ENCODE results near the gene PLBD2. TPM values are rescaled to one million over a fixed set of nuclear protein-coding genes. Genes with fewer than 3 reads are reported as not detected.
"Not testable (repeated sequence)": the region's sequence is repeated elsewhere in the genome, so short reads cannot be mapped to it uniquely, and the experiment has no call there.

Gene PLBD2
- total RNA-seq, 2 experiments from 2014 or later, result 11.1 to 12.0 TPM

- Mint-ChIP-seq H3K4me3 (no peak overlapping the region), H3K9me3 (ENCODE audit: insufficient read depth) (no peaks in the 10 kb centered on the region), H3K27me3 (ENCODE audit: low read depth) (peaks cover 9% of the 10 kb centered on the region), H3K27ac (no peak overlapping the region), H3K36me3 (ENCODE audit: low read depth) (no peaks in the 10 kb centered on the region), H3K4me1 (ENCODE audit: low read depth) (peaks cover 2% of the 10 kb centered on the region)
- ChIA-PET POLR2A (no interaction called here), CTCF (no interaction called here)
- DNase-seq (no peak), ATAC-seq (no peak)
These were observed 18.3 kb upstream of the PLBD2 start for GRCh38 chr12:113340061-113340460.

- ATAC-seq (no peak), DNase-seq (no peak)
- no peaks in the 10 kb centered on the region for H3K4me1 Mint-ChIP-seq (ENCODE audit: low read depth)
- no peak overlapping the region for H3K4me3 Mint-ChIP-seq
- no peak overlapping the region for H3K27ac Mint-ChIP-seq
- H3K9me3 Mint-ChIP-seq (ENCODE audit: insufficient read depth), result no peaks in the 10 kb centered on the region
- POLR2A ChIA-PET, result no interaction called here
- CTCF ChIA-PET, result no interaction called here
- no peaks in the 10 kb centered on the region for H3K36me3 Mint-ChIP-seq (ENCODE audit: low read depth)
- H3K27me3 Mint-ChIP-seq (ENCODE audit: low read depth), result peaks cover 9% of the 10 kb centered on the region
These were observed 16.9 kb upstream of the PLBD2 start for GRCh38 chr12:113341535-113341934.

- no peak for ATAC-seq
- Mint-ChIP-seq H3K4me1 (ENCODE audit: low read depth) (no peaks in the 10 kb centered on the region), H3K4me3 (no peak overlapping the region), H3K27me3 (ENCODE audit: low read depth) (peaks cover 9% of the 10 kb centered on the region), H3K27ac (no peak overlapping the region), H3K36me3 (ENCODE audit: low read depth) (no peaks in the 10 kb centered on the region), H3K9me3 (ENCODE audit: insufficient read depth) (no peaks in the 10 kb centered on the region)
- DNase-seq, result no peak
- ChIA-PET CTCF (no interaction called here), POLR2A (interaction anchor here (0.7 kb wide), 1 partner anchor 141 kb away, joined by 3 read pairs; no protein-coding TSS in a partner anchor)
These were observed 13.1 kb upstream of the PLBD2 start for GRCh38 chr12:113345318-113345717.

- CTCF ChIA-PET, result no interaction called here
These were observed 12.0 kb upstream of the PLBD2 start for GRCh38 chr12:113346353-113346752.

GRCh38 chr12:113347107-113347506, 11.3 kb upstream of the PLBD2 start:
- CTCF ChIA-PET, result no interaction called here
- H3K9me3 Mint-ChIP-seq (ENCODE audit: insufficient read depth), result no peaks in the 10 kb centered on the region
- H3K4me3 Mint-ChIP-seq, result no peak overlapping the region
- DNase-seq (no peak), ATAC-seq (no peak)
- peaks cover 10% of the 10 kb centered on the region for H3K27me3 Mint-ChIP-seq (ENCODE audit: low read depth)
- no peak overlapping the region for H3K27ac Mint-ChIP-seq
- no peaks in the 10 kb centered on the region for H3K36me3 Mint-ChIP-seq (ENCODE audit: low read depth)
- POLR2A ChIA-PET, result no interaction called here
- no peaks in the 10 kb centered on the region for H3K4me1 Mint-ChIP-seq (ENCODE audit: low read depth)

More at GRCh38 chr12:113346353-113346752, 12.0 kb upstream of the PLBD2 start:
- POLR2A ChIA-PET, result no interaction called here
- no peak for DNase-seq
- H3K27me3 Mint-ChIP-seq (ENCODE audit: low read depth), result peaks cover 14% of the 10 kb centered on the region
- H3K9me3 Mint-ChIP-seq (ENCODE audit: insufficient read depth), result no peaks in the 10 kb centered on the region
- H3K36me3 Mint-ChIP-seq (ENCODE audit: low read depth), result no peaks in the 10 kb centered on the region
- H3K27ac Mint-ChIP-seq, result no peak overlapping the region
- no peak for ATAC-seq
- H3K4me1 Mint-ChIP-seq (ENCODE audit: low read depth), result no peaks in the 10 kb centered on the region
- H3K4me3 Mint-ChIP-seq, result no peak overlapping the region

GRCh38 chr12:113347892-113348291, 10.5 kb upstream of the PLBD2 start:
- Mint-ChIP-seq H3K9me3 (ENCODE audit: insufficient read depth) (no peaks in the 10 kb centered on the region), H3K27me3 (ENCODE audit: low read depth) (peaks cover 13% of the 10 kb centered on the region), H3K4me3 (no peak overlapping the region), H3K4me1 (ENCODE audit: low read depth) (no peaks in the 10 kb centered on the region), H3K27ac (no peak overlapping the region), H3K36me3 (ENCODE audit: low read depth) (no peaks in the 10 kb centered on the region)
- ChIA-PET POLR2A (no interaction called here), CTCF (no interaction called here)
- no peak for ATAC-seq
- no peak for DNase-seq

- H3K27ac Mint-ChIP-seq, result no peak overlapping the region
- ChIA-PET CTCF (no interaction called here), POLR2A (no interaction called here)
- ATAC-seq (no peak), DNase-seq (no peak)
- H3K4me3 Mint-ChIP-seq, result no peak overlapping the region
- H3K36me3 Mint-ChIP-seq (ENCODE audit: low read depth), result no peaks in the 10 kb centered on the region
- H3K9me3 Mint-ChIP-seq (ENCODE audit: insufficient read depth), result no peaks in the 10 kb centered on the region
- H3K4me1 Mint-ChIP-seq (ENCODE audit: low read depth), result no peaks in the 10 kb centered on the region
- H3K27me3 Mint-ChIP-seq (ENCODE audit: low read depth), result peaks cover 13% of the 10 kb centered on the region
These were observed 9.4 kb upstream of the PLBD2 start for GRCh38 chr12:113348849-113349536.

- H3K36me3 Mint-ChIP-seq (ENCODE audit: low read depth), result no peaks in the 10 kb centered on the region
- peaks cover 15% of the 10 kb centered on the region for H3K27me3 Mint-ChIP-seq (ENCODE audit: low read depth)
- ChIA-PET POLR2A (no interaction called here), CTCF (no interaction called here)
- DNase-seq (no peak), ATAC-seq (no peak)
- no peak overlapping the region for H3K4me3 Mint-ChIP-seq
- no peaks in the 10 kb centered on the region for H3K4me1 Mint-ChIP-seq (ENCODE audit: low read depth)
- no peaks in the 10 kb centered on the region for H3K9me3 Mint-ChIP-seq (ENCODE audit: insufficient read depth)
- no peak overlapping the region for H3K27ac Mint-ChIP-seq
These were observed 7.3 kb upstream of the PLBD2 start for GRCh38 chr12:113351089-113351488.

- H3K27ac Mint-ChIP-seq; POLR2A ChIA-PET; H3K4me3 Mint-ChIP-seq; H3K36me3 Mint-ChIP-seq (ENCODE audit: low read depth); H3K9me3 Mint-ChIP-seq (ENCODE audit: insufficient read depth); H3K4me1 Mint-ChIP-seq (ENCODE audit: low read depth); DNase-seq; ATAC-seq: not testable (repeated sequence)
- H3K27me3 Mint-ChIP-seq (ENCODE audit: low read depth), result peaks cover 13% of the 10 kb centered on the region
- CTCF ChIA-PET, result interaction anchor here (1.6 kb wide), 1 partner anchor 19 kb away, joined by 4 read pairs; no protein-coding TSS in a partner anchor
These were observed 4.2 kb upstream of the PLBD2 start for GRCh38 chr12:113354192-113354591.

- peaks cover 2% of the 10 kb centered on the region for H3K27me3 Mint-ChIP-seq (ENCODE audit: low read depth)
These were observed 949 bp downstream of the PLBD2 start for GRCh38 chr12:113359133-113359938.

GRCh38 chr12:113359939-113360748, 1.8 kb downstream of the PLBD2 start:
- no peaks in the 10 kb centered on the region for H3K36me3 Mint-ChIP-seq (ENCODE audit: low read depth)
- no peak overlapping the region for H3K27ac Mint-ChIP-seq
- peak overlapping the region; percentile 8 for H3K4me3 Mint-ChIP-seq
- no peaks in the 10 kb centered on the region for H3K9me3 Mint-ChIP-seq (ENCODE audit: insufficient read depth)
- DNase-seq (no peak), ATAC-seq (no peak)
- peaks cover 18% of the 10 kb centered on the region for H3K4me1 Mint-ChIP-seq (ENCODE audit: low read depth)
- ChIA-PET CTCF (no interaction called here), POLR2A (no interaction called here)
- H3K27me3 Mint-ChIP-seq (ENCODE audit: low read depth), result peaks cover 2% of the 10 kb centered on the region

More at GRCh38 chr12:113359133-113359938, 949 bp downstream of the PLBD2 start:
- Mint-ChIP-seq H3K4me3 (peak overlapping the region; percentile 77), H3K9me3 (ENCODE audit: insufficient read depth) (no peaks in the 10 kb centered on the region), H3K36me3 (ENCODE audit: low read depth) (no peaks in the 10 kb centered on the region), H3K4me1 (ENCODE audit: low read depth) (peaks cover 18% of the 10 kb centered on the region), H3K27ac (peak overlapping the region; percentile 39)
- no peak for DNase-seq
- no peak for ATAC-seq
- ChIA-PET CTCF (no interaction called here), POLR2A (interaction anchor here (0.7 kb wide), 1 partner anchor 126 kb away, joined by 3 read pairs; no protein-coding TSS in a partner anchor)

Measured in activated CD8-positive, alpha-beta T cell treated with anti-CD3 and anti-CD28 coated beads, Interleukin-2, amount 10 ng/mL, durations not matched to agents 7 days and 5 days (primary cell).